Stomach (tissue), 9 donors: ENCODE data around the gene MAP3K13. TPM values are rescaled to one million over a fixed set of nuclear protein-coding genes. Genes with fewer than 3 reads are reported as not detected.
A peak's percentile ranks its signal among the peaks of the same experiment; 100 is the strongest.

ENCODE experiments used
- DNase-seq, 2 donors: peaks; one replicate each; pipeline versions ENCODE4 v3.0.0 to v3.0.0-alpha.2; 2013 to 2019
- H3K27ac ChIP-seq, 5 donors: fragments of 200-600 bp in 4 of 5; sonication (generic) in 4 of 5; one replicate each; pipeline ENCODE4 v1.5.1; 2013 to 2019; ENCODE audit warnings: mild to moderate bottlenecking in 1 of 5, moderate library complexity in 1 of 5
- H3K27me3 ChIP-seq, 3 donors: fragments of 200-600 bp; sonication (generic); one replicate each; pipeline ENCODE4 v1.5.1; 2017 to 2019; ENCODE audit warnings: mixed run types in 1 of 3
- H3K36me3 ChIP-seq, 4 donors: fragments of 200-600 bp; sonication (generic); 1 replicate in 3 of 4; 2 replicates in 1 of 4; pipeline ENCODE4 v1.5.1; 2016 to 2019
- H3K4me1 ChIP-seq, 4 donors: fragments of 200-600 bp; sonication (generic); one replicate each; pipeline ENCODE4 v1.5.1; 2016 to 2019
- H3K4me3 ChIP-seq, 4 donors: fragments of 200-600 bp; sonication (generic) in 3 of 4; one replicate each; pipeline ENCODE4 v1.5.1; 2016 to 2019; ENCODE audit warnings: mild to moderate bottlenecking in 1 of 4
- H3K9me3 ChIP-seq, 4 donors: fragments of 200-600 bp; sonication (generic); one replicate each; pipeline ENCODE4 v1.5.1; 2016 to 2019
- EP300 ChIP-seq: sonication (generic); formaldehyde crosslinking; IDR thresholded peaks from one replicate; pipeline ENCODE4 v1.6.1; 2017; ENCODE audit warnings: antibody characterized with exemption
- POLR2A ChIP-seq, 4 donors: fragments of 450-650 bp; IDR thresholded peaks; one replicate each; pipeline ENCODE4 v1.6.1; 2016; ENCODE audit warnings: antibody characterized with exemption in 4 of 4, control low read depth in 2 of 4, mild to moderate bottlenecking in 1 of 4, moderate library complexity in 1 of 4
- POLR2AphosphoS5 ChIP-seq, 3 donors: sonication (generic); formaldehyde crosslinking; IDR thresholded peaks; one replicate each; pipeline ENCODE4 v1.6.1; 2016; ENCODE audit warnings: antibody characterized with exemption in 3 of 3
- WGBS, 5 donors: extraction: QIAGEN DNeasy Blood & Tissue Kit in 3 of 5; methylation state at CpG; one replicate each; pipeline versions ENCODE4 v1.1.5 to v1.1.7; 2013 to 2018; 5-methylcytosine and 5-hydroxymethylcytosine counted together
- intact Hi-C: fragments of 100-400 bp; cut with DNase I; formaldehyde crosslinking; loops from one replicate; pipeline ENCODE4 v1.15.1; 2023; ENCODE audit warnings: low total_unique reads
- polyA plus RNA-seq, 3 donors: library from polyadenylated mRNA; stranded (reverse); fragments of 200-250 nt; gene quantifications; one replicate each; pipeline ENCODE4 v1.2.3, GENCODE V29; 2013
- total RNA-seq, 5 donors: library from RNA; depleted of rRNA; stranded (reverse); fragments of >200 nt; gene quantifications; one replicate each; pipeline versions ENCODE4 v1.1.0 to v1.2.3, GENCODE V29; 2014 to 2016
- TF ChIP-seq, protein P1 (sequence below), 7 experiments: fragments of 450-650 bp in 4 of 7; fragments of 200-600 bp in 3 of 7; sonication (generic) in 3 of 7; IDR thresholded peaks; one replicate each; pipeline ENCODE4 v1.5.1; 2016 to 2019; ENCODE audit warnings: antibody characterized with exemption in 7 of 7, control low read depth in 2 of 7, mild to moderate bottlenecking in 1 of 7
- donor health status: healthy with polysubstance abuse.
- donor health status: Bipolar disorder and iron deficiency.
- donor health status: healthy.

Gene MAP3K13
- total and polyA plus RNA-seq, 8 donors, result 11.7 to 315 (median 31.0) TPM

GRCh38 chr3:185400866-185401265 lies 37.9 kb downstream of the MAP3K13 start:
- Histone ChIP-seq H3K9me3 (no peaks in the 10 kb centered on the region), H3K4me3 (no peak overlapping the region), H3K4me1 (peaks cover 6 to 29% (median 15%) of the 10 kb centered on the region in 4 donors), H3K27ac (no peak overlapping the region), H3K27me3 (no peaks in the 10 kb centered on the region), H3K36me3 (no peaks in the 10 kb centered on the region)
- WGBS, 5 donors, result 74 to 94% (median 86%) methylated on average over 1 of the region's 1 CpG
- TF ChIP-seq, protein P1, sequence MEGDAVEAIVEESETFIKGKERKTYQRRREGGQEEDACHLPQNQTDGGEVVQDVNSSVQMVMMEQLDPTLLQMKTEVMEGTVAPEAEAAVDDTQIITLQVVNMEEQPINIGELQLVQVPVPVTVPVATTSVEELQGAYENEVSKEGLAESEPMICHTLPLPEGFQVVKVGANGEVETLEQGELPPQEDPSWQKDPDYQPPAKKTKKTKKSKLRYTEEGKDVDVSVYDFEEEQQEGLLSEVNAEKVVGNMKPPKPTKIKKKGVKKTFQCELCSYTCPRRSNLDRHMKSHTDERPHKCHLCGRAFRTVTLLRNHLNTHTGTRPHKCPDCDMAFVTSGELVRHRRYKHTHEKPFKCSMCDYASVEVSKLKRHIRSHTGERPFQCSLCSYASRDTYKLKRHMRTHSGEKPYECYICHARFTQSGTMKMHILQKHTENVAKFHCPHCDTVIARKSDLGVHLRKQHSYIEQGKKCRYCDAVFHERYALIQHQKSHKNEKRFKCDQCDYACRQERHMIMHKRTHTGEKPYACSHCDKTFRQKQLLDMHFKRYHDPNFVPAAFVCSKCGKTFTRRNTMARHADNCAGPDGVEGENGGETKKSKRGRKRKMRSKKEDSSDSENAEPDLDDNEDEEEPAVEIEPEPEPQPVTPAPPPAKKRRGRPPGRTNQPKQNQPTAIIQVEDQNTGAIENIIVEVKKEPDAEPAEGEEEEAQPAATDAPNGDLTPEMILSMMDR (IDR thresholded peaks at IDR 0.05), result no peak
- TF ChIP-seq POLR2AphosphoS5 (IDR thresholded peaks at IDR 0.05) (no peak), POLR2A (IDR thresholded peaks at IDR 0.05) (no peak), EP300 (no peak)
- DNase-seq, result no peak
- intact Hi-C loops, result no loop called here

DNA sequence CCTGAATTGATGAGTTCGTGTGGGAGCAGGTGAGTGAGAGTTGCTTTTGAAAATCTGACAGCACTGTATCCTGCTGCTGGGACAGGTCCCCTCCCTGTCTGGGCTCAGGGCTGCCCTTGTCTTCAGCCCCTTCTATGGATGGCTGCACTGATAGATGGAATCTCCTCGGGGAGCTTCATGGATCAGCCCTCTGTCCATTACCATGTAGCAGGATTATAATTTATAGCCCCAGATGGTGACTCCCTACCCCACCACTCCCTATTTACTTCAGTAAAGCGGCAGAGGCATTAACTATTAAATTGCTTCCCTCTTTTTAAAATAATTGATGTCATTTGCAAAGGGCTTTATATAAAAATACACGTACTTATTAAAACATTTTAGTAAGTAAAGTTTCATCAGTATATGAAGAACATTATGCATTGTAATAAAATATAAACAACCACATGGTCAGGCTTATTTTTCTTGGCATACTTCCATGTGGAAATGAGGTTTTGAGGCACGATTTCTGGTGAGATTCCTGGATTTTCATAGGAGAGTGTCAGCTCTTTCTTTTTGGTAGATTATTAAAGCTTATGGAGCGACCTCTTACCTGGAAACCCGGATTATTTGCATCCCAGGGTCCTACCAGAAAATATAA lies 38.5 kb downstream of the MAP3K13 start:
- WGBS, 5 donors, result 42 to 56% (median 54%) methylated on average over 7 of the region's 7 CpGs
- no peak for DNase-seq
- TF ChIP-seq, protein P1 (IDR thresholded peaks at IDR 0.05), result no peak
- TF ChIP-seq POLR2A (IDR thresholded peaks at IDR 0.05) (no peak), POLR2AphosphoS5 (IDR thresholded peaks at IDR 0.05) (no peak), EP300 (no peak)
- no peaks in the 10 kb centered on the region for H3K27me3 ChIP-seq
- no peak overlapping the region for H3K4me3 ChIP-seq
- H3K9me3 ChIP-seq, result no peaks in the 10 kb centered on the region
- H3K4me1 ChIP-seq, result peaks cover 6 to 29% (median 15%) of the 10 kb centered on the region in 4 donors
- no peaks in the 10 kb centered on the region for H3K36me3 ChIP-seq
- H3K27ac ChIP-seq, result no peak overlapping the region
- intact Hi-C loops, result no loop called here

GRCh38 chr3:185402561-185402960 lies 39.6 kb downstream of the MAP3K13 start:
- Histone ChIP-seq H3K36me3 (no peaks in the 10 kb centered on the region), H3K9me3 (no peaks in the 10 kb centered on the region), H3K4me1 (peaks cover 6 to 29% (median 15%) of the 10 kb centered on the region in 4 donors), H3K27me3 (no peaks in the 10 kb centered on the region), H3K27ac (no peak overlapping the region), H3K4me3 (no peak overlapping the region)
- peak in 1 of 2 donors; percentile 83 for DNase-seq
- intact Hi-C loops, result no loop called here
- TF ChIP-seq POLR2A (IDR thresholded peaks at IDR 0.05) (no peak), POLR2AphosphoS5 (IDR thresholded peaks at IDR 0.05) (peak in 1 of 3 donors; percentile 67)
- TF ChIP-seq, protein P1 (IDR thresholded peaks at IDR 0.05), result no peak
- 24 to 36% (median 28%) methylated on average over 5 of the region's 5 CpGs for WGBS, 5 donors

DNA sequence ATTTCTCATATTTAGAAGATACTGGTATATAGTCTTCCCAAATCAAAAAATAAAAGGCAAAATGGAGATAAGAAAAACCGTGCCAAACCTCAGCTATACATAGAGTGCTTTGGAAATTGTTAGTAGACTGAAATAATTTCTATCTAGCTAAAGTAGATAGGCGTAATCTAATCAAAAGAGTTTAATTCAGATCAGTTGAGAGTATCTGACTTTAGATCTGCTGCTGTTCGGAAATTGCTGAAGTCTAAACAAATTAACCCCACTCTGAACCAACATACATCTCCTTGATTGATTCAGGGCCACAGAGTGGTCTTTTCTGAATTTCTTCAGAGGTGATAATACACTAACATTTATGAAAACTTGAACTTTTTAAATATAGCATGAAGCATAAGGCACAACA lies 40.1 kb downstream of the MAP3K13 start:
- Histone ChIP-seq H3K9me3 (no peaks in the 10 kb centered on the region), H3K4me3 (no peak overlapping the region), H3K27ac (no peak overlapping the region), H3K27me3 (no peaks in the 10 kb centered on the region), H3K4me1 (peaks cover 6 to 29% (median 15%) of the 10 kb centered on the region in 4 donors), H3K36me3 (no peaks in the 10 kb centered on the region)
- TF ChIP-seq, protein P1 (IDR thresholded peaks at IDR 0.05), result no peak
- TF ChIP-seq POLR2AphosphoS5 (IDR thresholded peaks at IDR 0.05) (no peak), EP300 (no peak), POLR2A (IDR thresholded peaks at IDR 0.05) (no peak)
- intact Hi-C loops, result no loop called here
- WGBS, 5 donors, result 43 to 51% (median 48%) methylated on average over 3 of the region's 3 CpGs
- DNase-seq, result no peak
